Type B pancreatic cell (in vitro differentiated cells): ENCODE data around the gene WDR45. TPM values are rescaled to one million over a fixed set of nuclear protein-coding genes. Genes with fewer than 3 reads are reported as not detected.

Source experiments
- DNase-seq: peaks from one replicate; pipeline ENCODE4 v3.0.0; 2021; ENCODE audit warnings: mixed read lengths; ENCODE audit not compliant: unreplicated experiment; ENCODE audit errors: extremely low spot score
- H3K27ac Mint-ChIP-seq: 2 replicates; pipeline ENCODE4 v1.8.0; 2021; ENCODE audit warnings: mild to moderate bottlenecking, mixed read lengths
- H3K27me3 Mint-ChIP-seq: 2 replicates; pipeline ENCODE4 v1.8.0; 2021; ENCODE audit warnings: mixed read lengths
- H3K36me3 Mint-ChIP-seq: 2 replicates; pipeline ENCODE4 v1.8.0; 2021; ENCODE audit warnings: mixed read lengths
- H3K4me1 Mint-ChIP-seq: one replicate; pipeline ENCODE4 v1.8.0; 2021; ENCODE audit warnings: mixed read lengths; ENCODE audit not compliant: unreplicated experiment
- H3K4me3 Mint-ChIP-seq: 2 replicates; pipeline ENCODE4 v1.8.0; 2021; ENCODE audit warnings: mild to moderate bottlenecking, mixed read lengths
- H3K9me3 Mint-ChIP-seq: 2 replicates; pipeline ENCODE4 v1.8.0; 2021; ENCODE audit warnings: mixed read lengths
- CTCF ChIP-seq: fragments of 200-600 bp; sonication (generic); conservative IDR thresholded peaks from 2 replicates; pipeline ENCODE4 v1.5.0; 2021; ENCODE audit warnings: antibody characterized with exemption, mild to moderate bottlenecking
- total RNA-seq: library from RNA; stranded (reverse); gene quantifications from 2 replicates; pipeline ENCODE4 v1.2.1, GENCODE V29; 2021; ENCODE audit warnings: low replicate concordance

Gene WDR45
- total RNA-seq, 1 donor from 2014 or later: 53.3 TPM

DNA sequence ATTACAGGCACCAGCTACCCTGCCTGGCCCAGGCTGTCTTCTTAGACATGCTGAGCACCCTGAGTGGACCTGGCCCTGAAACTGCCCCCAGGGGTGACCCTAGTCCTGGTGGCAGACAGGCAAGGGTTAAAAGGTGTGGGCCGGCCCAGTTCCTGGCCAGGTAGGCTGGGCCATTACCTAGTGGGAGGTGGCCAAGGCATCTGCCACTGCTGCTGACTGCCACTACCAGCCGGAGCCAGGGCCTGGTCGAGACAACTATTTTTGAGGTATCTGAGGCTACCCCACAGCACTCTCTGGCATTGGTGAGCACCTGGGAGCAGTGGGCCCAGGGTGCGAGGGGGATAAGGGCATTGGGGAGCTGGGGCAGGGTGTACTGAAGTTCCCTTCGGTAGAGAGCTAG, 20.9 kb downstream of the WDR45 start, which contains the start of gene CCDC120:
CCDC120 (plus strand) TSS at position 206 of the 400 bp plus-strand sequence. CDS start 3,043 bp downstream, outside the sequence.
- Mint-ChIP-seq H3K4me1 (peaks cover 16% of the 10 kb centered on the region), H3K9me3 (peaks cover 6% of the 10 kb centered on the region), H3K27me3 (no peaks in the 10 kb centered on the region), H3K36me3 (peaks cover 9% of the 10 kb centered on the region), H3K27ac (peak within 1 kb of the TSS; percentile 93), H3K4me3 (peak within 1 kb of the TSS; percentile 89)
- no peak for TF ChIP-seq CTCF
- no peak for DNase-seq

DNA sequence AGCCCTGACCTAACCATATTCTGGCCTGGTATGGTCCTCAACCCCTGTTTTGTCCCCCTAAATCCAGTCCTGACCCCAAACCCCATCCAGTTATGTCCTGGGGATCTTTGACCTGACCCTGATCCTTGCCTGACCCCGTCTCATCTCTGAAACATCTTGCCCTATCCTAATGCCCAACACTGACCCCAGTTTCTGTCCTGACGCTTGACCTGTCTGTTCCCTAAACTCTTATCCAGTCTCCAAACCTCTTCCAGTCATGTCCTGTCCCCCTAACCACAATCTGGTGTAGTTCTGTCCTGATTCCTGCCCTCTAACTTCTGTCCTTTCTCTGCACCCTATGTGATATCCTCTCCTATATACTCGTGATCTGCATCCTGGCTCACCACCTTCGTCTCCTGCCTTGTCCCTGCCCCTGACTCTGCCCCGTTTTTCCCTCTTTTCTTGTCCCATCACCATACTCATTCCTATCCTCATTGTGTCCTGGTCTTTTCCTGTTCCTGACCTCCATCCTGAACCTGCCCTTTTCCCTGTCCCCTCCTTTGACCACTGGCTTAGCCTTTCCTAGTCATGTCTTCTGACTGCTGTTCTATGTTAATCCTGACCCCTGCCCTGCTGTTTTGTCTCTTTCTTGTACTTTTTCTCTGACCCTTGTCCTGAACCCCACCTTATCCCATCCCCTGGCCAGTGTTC, 25.5 kb downstream of the WDR45 start:
- Mint-ChIP-seq H3K27me3 (no peaks in the 10 kb centered on the region), H3K4me3 (peak overlapping the region; percentile 91), H3K36me3 (peaks cover 6% of the 10 kb centered on the region), H3K4me1 (peaks cover 16% of the 10 kb centered on the region), H3K27ac (peak overlapping the region; percentile 83), H3K9me3 (peaks cover 6% of the 10 kb centered on the region)
- DNase-seq: no peak
- TF ChIP-seq CTCF: no peak

GRCh38 chrX:49053223-49054072, 26.2 kb downstream of the WDR45 start:
- Mint-ChIP-seq H3K27ac (peak overlapping the region; percentile 83), H3K9me3 (peaks cover 6% of the 10 kb centered on the region), H3K4me1 (peaks cover 16% of the 10 kb centered on the region), H3K27me3 (no peaks in the 10 kb centered on the region), H3K4me3 (peak overlapping the region; percentile 91), H3K36me3 (peaks cover 6% of the 10 kb centered on the region)
- no peak for TF ChIP-seq CTCF
- peak; percentile 78 for DNase-seq

DNA sequence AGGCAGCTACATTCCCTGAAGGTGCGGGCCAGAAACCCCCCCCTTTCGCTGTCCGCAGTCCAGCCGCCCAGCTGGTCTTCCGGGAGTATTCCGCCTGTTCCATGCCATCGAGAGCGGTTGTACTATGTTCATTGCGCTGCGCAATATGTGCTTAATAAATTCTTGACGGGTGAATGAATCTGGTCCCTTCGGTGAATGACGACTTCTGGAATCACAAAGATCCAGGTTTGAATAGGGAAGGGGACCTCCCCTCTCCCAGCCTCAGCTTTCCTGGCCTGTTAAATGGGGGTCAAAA, 35.8 kb downstream of the WDR45 start:
- H3K27me3 Mint-ChIP-seq: no peaks in the 10 kb centered on the region
- peaks cover 3% of the 10 kb centered on the region for H3K36me3 Mint-ChIP-seq
- peak overlapping the region; percentile 99 for H3K27ac Mint-ChIP-seq
- peak overlapping the region; percentile 88 for H3K4me3 Mint-ChIP-seq
- peaks cover 13% of the 10 kb centered on the region for H3K4me1 Mint-ChIP-seq
- no peaks in the 10 kb centered on the region for H3K9me3 Mint-ChIP-seq
- no peak for DNase-seq
- no peak for TF ChIP-seq CTCF

DNA sequence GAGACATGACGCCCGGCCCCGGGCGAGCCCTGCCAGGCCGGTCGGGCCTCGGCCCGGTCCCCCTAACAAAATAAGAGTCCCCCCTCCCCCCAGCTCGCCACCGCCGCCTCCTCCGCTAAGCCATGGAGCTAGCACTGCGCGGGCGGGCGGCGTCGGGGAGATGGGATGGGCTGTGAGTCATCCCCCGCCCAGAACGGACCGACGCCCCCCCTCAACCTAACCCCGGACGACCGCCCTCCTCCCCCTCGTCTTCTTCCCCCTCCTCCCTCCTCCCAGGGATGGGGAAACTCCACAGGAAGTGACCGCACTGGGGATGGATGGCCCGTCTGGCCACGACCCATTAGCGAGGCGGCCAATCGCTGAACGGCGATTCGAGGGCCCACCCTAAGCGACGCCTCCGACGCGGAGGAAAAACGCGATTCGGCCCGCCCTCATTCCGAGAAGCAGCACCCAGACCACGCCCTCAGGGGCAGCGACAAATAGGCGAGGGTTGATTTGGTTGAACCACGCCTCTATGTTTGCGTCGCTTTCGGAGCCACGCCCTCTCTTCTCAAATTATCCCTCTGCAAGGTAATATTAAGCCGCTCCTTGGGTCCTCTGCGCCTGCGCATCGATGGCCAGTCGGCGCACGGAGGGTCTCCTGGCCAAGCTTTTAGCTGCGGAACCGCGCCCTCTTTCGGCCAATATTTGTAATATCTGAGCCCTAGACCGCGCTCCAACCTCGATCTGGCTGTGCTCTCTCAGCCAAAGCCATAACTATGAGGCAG, 36.3 kb downstream of the WDR45 start, which contains the start of gene TFE3:
TFE3 (minus strand) TSS at position 138 of the 767 bp plus-strand sequence; CDS start at position 7, 131 bp downstream.
- peak; percentile 94 for DNase-seq
- peak within 1 kb of the TSS; percentile 93 for H3K4me3 Mint-ChIP-seq
- H3K9me3 Mint-ChIP-seq: no peaks in the 10 kb centered on the region
- TF ChIP-seq CTCF: peak; percentile 75
- no peaks in the 10 kb centered on the region for H3K27me3 Mint-ChIP-seq
- H3K36me3 Mint-ChIP-seq: peaks cover 7% of the 10 kb centered on the region
- peaks cover 17% of the 10 kb centered on the region for H3K4me1 Mint-ChIP-seq
- peak within 1 kb of the TSS; percentile 99 for H3K27ac Mint-ChIP-seq
